ENCODE measurements around the gene MAPKBP1. TPM values are rescaled to one million over a fixed set of nuclear protein-coding genes. Genes with fewer than 3 reads are reported as not detected.
"Not testable (repeated sequence)": the region's sequence is repeated elsewhere in the genome, so short reads cannot be mapped to it uniquely, and the experiment has no call there.

MAPKBP1 gene, protein sequence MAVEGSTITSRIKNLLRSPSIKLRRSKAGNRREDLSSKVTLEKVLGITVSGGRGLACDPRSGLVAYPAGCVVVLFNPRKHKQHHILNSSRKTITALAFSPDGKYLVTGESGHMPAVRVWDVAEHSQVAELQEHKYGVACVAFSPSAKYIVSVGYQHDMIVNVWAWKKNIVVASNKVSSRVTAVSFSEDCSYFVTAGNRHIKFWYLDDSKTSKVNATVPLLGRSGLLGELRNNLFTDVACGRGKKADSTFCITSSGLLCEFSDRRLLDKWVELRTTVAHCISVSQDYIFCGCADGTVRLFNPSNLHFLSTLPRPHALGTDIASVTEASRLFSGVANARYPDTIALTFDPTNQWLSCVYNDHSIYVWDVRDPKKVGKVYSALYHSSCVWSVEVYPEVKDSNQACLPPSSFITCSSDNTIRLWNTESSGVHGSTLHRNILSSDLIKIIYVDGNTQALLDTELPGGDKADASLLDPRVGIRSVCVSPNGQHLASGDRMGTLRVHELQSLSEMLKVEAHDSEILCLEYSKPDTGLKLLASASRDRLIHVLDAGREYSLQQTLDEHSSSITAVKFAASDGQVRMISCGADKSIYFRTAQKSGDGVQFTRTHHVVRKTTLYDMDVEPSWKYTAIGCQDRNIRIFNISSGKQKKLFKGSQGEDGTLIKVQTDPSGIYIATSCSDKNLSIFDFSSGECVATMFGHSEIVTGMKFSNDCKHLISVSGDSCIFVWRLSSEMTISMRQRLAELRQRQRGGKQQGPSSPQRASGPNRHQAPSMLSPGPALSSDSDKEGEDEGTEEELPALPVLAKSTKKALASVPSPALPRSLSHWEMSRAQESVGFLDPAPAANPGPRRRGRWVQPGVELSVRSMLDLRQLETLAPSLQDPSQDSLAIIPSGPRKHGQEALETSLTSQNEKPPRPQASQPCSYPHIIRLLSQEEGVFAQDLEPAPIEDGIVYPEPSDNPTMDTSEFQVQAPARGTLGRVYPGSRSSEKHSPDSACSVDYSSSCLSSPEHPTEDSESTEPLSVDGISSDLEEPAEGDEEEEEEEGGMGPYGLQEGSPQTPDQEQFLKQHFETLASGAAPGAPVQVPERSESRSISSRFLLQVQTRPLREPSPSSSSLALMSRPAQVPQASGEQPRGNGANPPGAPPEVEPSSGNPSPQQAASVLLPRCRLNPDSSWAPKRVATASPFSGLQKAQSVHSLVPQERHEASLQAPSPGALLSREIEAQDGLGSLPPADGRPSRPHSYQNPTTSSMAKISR (N-terminal part only)
- total RNA-seq (2012; rRNA removed) = 12.9 and 13.8 TPM in 2 replicates

DNA sequence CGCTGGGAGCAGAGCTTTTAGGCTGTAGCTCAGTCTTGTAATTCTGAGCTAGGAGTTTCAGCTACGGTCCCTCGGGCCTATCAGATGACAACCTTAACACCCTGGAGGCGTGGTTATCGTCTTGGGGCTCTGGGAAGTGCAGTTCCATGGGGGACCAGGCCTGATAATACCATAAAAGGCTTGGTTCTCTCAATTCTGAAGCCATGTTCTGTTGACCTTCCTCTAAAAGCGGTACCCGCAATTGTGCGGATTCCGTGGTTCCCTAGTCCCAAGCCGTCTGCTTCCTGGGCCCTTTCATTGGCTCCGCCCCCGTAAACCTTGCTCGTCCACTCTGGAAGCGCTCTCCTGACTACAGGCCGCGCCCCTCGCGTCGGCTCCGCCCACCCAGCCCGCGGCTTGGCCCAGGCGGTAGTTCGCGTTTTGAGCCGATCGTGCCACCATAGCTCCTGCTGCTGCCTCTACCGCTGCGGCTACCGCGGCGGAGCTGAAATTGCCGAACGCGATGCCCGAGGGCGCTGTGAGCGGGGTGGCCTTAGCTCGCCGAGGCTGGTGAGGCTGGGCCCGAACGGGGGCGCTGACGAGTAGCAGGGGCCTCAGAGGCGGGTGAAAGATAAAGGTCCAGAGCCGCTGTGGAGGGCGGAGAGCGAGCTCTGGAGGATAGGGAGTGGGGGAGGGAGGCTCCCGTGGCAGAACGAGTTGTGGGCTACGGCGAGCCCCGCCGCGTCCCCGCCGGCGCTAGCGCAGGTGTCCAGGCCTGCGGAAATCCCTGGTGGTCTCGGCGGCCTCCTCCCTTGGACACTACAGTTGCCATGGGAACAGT, at the start of gene MAPKBP1:
TSS of gene MAPKBP1 (plus strand) at position 423 of the 820 bp plus-strand sequence. CDS start 792 bp downstream, outside the sequence.
- H3K9ac ChIP-seq (ENCODE audit: low read depth, low read length) = peak within 1 kb of the TSS; percentile 84
- no peaks in the 10 kb centered on the region for H3K27me3 ChIP-seq (ENCODE audit: control insufficient read depth, insufficient read depth, low read length)
- H3K36me3 ChIP-seq (ENCODE audit: insufficient read depth, low read length) = no peaks in the 10 kb centered on the region
- no peaks in the 10 kb centered on the region for H3K9me3 ChIP-seq (replicated peaks; ENCODE audit: low read length)
- H3K4me3 ChIP-seq (ENCODE audit: low read length) = peak within 1 kb of the TSS; percentile 82
- H3K4me2 ChIP-seq (ENCODE audit: low read length) = peak within 1 kb of the TSS; percentile 90
- H3K4me1 ChIP-seq (ENCODE audit: control insufficient read depth, insufficient read depth, low read length) = peaks cover 54% of the 10 kb centered on the region

DNA sequence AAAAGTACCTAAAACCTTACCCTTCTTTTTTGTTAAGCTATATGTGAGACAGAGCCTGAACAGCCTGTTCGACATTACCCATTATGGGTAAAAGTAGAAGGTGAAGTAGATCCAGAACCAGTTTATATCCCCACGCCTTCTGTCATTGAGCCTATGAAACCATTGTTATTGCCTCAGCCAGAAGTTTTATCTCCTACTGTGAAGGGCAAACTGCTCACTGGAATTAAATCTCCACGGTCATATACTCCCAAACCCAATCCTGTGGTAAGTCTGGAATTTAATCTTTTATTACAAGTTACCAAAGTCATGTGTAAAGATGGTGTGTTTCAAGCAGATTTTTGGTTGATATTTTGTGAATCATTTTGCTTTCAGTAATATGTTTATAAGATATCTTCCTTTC, 47.1 kb upstream of the MAPKBP1 start:
- no peak overlapping the region for H3K4me2 ChIP-seq (ENCODE audit: low read length)
- H3K9me3 ChIP-seq (replicated peaks; ENCODE audit: low read length) = no peaks in the 10 kb centered on the region
- H3K4me1 ChIP-seq (ENCODE audit: control insufficient read depth, insufficient read depth, low read length) = no peaks in the 10 kb centered on the region
- no peaks in the 10 kb centered on the region for H3K27me3 ChIP-seq (ENCODE audit: control insufficient read depth, insufficient read depth, low read length)
- H3K4me3 ChIP-seq (ENCODE audit: low read length) = no peak overlapping the region
- peaks cover 6% of the 10 kb centered on the region for H3K36me3 ChIP-seq (ENCODE audit: insufficient read depth, low read length)
- H3K9ac ChIP-seq (ENCODE audit: low read depth, low read length) = no peak overlapping the region

DNA sequence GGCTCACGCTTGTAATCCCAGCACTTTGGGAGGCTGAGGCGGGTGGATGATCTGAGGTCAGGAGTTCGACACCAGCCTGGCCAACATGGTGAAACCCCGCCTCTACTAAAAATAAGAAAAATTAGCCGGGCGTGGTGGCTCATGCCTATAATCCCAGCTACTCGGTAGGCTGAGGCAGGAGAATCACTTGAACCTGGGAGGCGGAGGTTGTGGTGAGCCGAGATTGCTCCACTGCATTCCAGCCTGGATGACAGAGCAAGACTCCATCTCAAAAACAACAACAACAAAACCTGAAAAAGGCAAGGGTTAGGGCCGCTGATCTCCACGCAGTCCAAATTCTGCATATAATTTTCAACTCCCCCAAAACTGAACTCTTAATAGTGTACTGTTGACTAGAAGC, 46.2 kb upstream of the MAPKBP1 start:
- not testable (repeated sequence) for H3K9ac ChIP-seq (ENCODE audit: low read depth, low read length); H3K4me2 ChIP-seq (ENCODE audit: low read length); H3K36me3 ChIP-seq (ENCODE audit: insufficient read depth, low read length); H3K9me3 ChIP-seq (replicated peaks; ENCODE audit: low read length); H3K27me3 ChIP-seq (ENCODE audit: control insufficient read depth, insufficient read depth, low read length); H3K4me3 ChIP-seq (ENCODE audit: low read length); H3K4me1 ChIP-seq (ENCODE audit: control insufficient read depth, insufficient read depth, low read length)

DNA sequence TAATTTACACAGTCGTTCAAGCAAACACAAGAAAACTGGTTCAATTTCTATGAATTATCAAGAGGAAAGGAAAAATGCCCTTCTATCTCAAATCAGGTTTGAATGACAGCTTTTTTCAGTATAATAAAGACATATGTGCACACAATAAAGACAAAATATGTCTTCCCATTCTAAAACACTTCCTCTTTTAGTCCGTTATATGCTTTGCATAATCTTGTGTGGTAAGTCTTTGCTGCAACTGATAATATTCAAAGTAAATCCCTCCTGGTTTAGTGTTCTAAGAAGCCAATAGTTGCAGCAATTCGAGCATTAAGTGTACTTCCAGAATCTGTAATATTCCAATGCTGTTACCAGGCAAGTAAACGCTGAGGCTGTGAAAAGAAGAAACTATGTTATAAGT, 43.7 kb upstream of the MAPKBP1 start:
- no peaks in the 10 kb centered on the region for H3K9me3 ChIP-seq (replicated peaks; ENCODE audit: low read length)
- H3K4me2 ChIP-seq (ENCODE audit: low read length) = no peak overlapping the region
- no peak overlapping the region for H3K9ac ChIP-seq (ENCODE audit: low read depth, low read length)
- no peaks in the 10 kb centered on the region for H3K27me3 ChIP-seq (ENCODE audit: control insufficient read depth, insufficient read depth, low read length)
- H3K36me3 ChIP-seq (ENCODE audit: insufficient read depth, low read length) = peaks cover 14% of the 10 kb centered on the region
- no peaks in the 10 kb centered on the region for H3K4me1 ChIP-seq (ENCODE audit: control insufficient read depth, insufficient read depth, low read length)
- H3K4me3 ChIP-seq (ENCODE audit: low read length) = no peak overlapping the region

DNA sequence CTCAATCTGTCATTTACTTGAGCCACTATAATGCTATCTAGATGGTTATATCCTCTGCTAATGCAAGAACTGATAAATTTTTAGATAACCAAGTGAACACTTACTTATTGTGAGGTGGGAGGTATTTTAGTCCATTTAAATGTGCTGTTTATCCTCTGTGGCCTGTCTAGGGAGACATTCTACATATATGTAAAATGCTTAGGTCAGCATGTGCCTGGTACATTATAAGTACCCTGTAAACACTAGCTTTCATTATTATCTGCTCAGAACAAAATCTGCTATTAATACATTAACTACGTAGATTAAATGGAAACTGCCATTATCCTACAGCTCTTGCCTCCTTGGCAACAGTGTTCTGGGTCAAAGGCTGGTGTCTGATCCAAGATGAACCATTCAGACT, 41.8 kb upstream of the MAPKBP1 start:
- Histone ChIP-seq H3K36me3 (ENCODE audit: insufficient read depth, low read length) (peaks cover 23% of the 10 kb centered on the region), H3K9ac (ENCODE audit: low read depth, low read length) (no peak overlapping the region), H3K4me2 (ENCODE audit: low read length) (no peak overlapping the region), H3K27me3 (ENCODE audit: control insufficient read depth, insufficient read depth, low read length) (no peaks in the 10 kb centered on the region), H3K4me1 (ENCODE audit: control insufficient read depth, insufficient read depth, low read length) (no peaks in the 10 kb centered on the region), H3K9me3 (replicated peaks; ENCODE audit: low read length) (no peaks in the 10 kb centered on the region), H3K4me3 (ENCODE audit: low read length) (no peak overlapping the region)

DNA sequence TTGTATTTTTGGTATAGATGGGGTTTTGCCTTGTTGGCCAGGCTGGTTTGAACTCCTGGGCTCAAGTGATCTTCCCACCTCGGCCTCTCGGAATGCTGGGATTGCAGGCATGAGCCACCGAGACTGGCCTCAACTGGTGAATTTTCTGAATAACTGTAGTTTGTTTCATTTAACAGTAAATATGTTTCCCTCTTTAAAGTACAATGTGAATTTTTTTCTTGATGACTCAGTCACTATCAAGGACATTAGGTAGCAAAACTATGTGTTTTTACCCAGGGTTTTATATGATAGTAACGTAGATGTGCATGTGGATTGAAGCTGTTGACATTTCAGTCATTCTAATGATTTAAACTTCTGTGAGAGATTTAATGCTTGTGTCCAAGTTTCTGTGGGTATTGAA, 40.2 kb upstream of the MAPKBP1 start:
- Histone ChIP-seq H3K9ac (ENCODE audit: low read depth, low read length) (no peak overlapping the region), H3K36me3 (ENCODE audit: insufficient read depth, low read length) (peaks cover 26% of the 10 kb centered on the region), H3K4me1 (ENCODE audit: control insufficient read depth, insufficient read depth, low read length) (no peaks in the 10 kb centered on the region), H3K9me3 (replicated peaks; ENCODE audit: low read length) (no peaks in the 10 kb centered on the region), H3K27me3 (ENCODE audit: control insufficient read depth, insufficient read depth, low read length) (no peaks in the 10 kb centered on the region), H3K4me3 (ENCODE audit: low read length) (no peak overlapping the region), H3K4me2 (ENCODE audit: low read length) (no peak overlapping the region)

DNA sequence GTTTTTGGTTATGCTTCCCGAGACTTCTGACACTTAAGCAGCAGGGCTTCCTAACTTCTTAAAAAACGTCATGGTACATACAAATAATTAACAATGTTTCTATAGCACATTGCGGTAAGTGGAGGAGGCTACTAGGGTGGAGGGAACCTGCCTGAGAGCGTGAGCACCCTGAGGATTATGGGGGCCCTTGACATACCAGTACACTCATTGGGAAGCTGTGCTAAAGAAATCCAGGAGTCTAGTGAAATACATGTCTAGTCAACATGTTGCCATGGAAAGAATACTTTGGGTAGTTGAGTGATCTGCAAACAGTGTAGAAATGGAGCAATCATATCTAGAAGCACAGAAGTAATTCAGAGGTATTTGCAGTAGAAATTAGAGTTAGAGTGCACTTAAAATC, 39.2 kb upstream of the MAPKBP1 start:
- Histone ChIP-seq H3K9ac (ENCODE audit: low read depth, low read length) (no peak overlapping the region), H3K4me1 (ENCODE audit: control insufficient read depth, insufficient read depth, low read length) (no peaks in the 10 kb centered on the region), H3K4me2 (ENCODE audit: low read length) (no peak overlapping the region), H3K9me3 (replicated peaks; ENCODE audit: low read length) (no peaks in the 10 kb centered on the region), H3K4me3 (ENCODE audit: low read length) (no peak overlapping the region), H3K27me3 (ENCODE audit: control insufficient read depth, insufficient read depth, low read length) (no peaks in the 10 kb centered on the region), H3K36me3 (ENCODE audit: insufficient read depth, low read length) (peaks cover 25% of the 10 kb centered on the region)

DNA sequence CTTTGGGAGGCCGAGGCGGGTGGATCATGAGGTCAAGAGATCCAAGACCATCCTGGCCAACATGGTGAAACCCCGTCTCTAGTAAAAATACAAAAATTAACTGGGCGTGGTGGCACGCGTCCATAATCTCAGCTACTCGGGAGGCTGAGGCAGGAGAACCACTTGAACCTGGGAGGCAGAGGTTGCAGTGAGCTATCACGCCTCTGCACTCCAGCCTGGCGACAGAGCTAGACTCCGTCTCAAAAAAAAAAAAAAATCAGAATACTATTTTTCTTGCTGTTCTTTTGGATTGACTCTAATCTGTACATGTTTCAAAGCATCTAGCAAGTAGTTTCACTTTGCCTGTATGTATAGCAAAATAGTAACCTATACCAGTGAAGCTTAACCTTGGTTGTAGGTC, 38.8 kb upstream of the MAPKBP1 start:
- not testable (repeated sequence) for H3K9me3 ChIP-seq (replicated peaks; ENCODE audit: low read length); H3K27me3 ChIP-seq (ENCODE audit: control insufficient read depth, insufficient read depth, low read length); H3K4me2 ChIP-seq (ENCODE audit: low read length); H3K9ac ChIP-seq (ENCODE audit: low read depth, low read length); H3K4me1 ChIP-seq (ENCODE audit: control insufficient read depth, insufficient read depth, low read length); H3K4me3 ChIP-seq (ENCODE audit: low read length)
- H3K36me3 ChIP-seq (ENCODE audit: insufficient read depth, low read length) = peaks cover 27% of the 10 kb centered on the region

DNA sequence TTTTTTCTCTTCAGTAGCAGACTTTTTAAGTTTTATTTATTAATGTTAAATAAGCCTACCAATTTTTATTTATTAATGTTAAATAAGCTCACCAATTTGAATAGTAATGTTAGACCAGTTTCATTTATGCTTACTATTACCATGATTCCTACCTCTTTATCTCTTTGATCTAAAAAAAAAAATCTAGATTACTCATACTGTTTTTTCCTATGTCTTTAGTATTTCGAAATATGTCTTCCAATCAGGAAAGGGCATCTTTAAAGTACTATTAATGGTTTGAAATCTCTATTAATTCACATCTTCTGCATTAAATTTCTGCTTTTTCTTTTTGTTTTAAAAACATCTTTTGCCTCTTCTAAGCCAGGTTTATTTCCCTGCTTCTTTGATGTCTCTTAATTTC, 27.5 kb upstream of the MAPKBP1 start:
- Histone ChIP-seq H3K4me2 (ENCODE audit: low read length) (no peak overlapping the region), H3K27me3 (ENCODE audit: control insufficient read depth, insufficient read depth, low read length) (no peaks in the 10 kb centered on the region), H3K4me1 (ENCODE audit: control insufficient read depth, insufficient read depth, low read length) (no peaks in the 10 kb centered on the region), H3K4me3 (ENCODE audit: low read length) (no peak overlapping the region), H3K9me3 (replicated peaks; ENCODE audit: low read length) (no peaks in the 10 kb centered on the region), H3K9ac (ENCODE audit: low read depth, low read length) (no peak overlapping the region), H3K36me3 (ENCODE audit: insufficient read depth, low read length) (peaks cover 23% of the 10 kb centered on the region)

DNA sequence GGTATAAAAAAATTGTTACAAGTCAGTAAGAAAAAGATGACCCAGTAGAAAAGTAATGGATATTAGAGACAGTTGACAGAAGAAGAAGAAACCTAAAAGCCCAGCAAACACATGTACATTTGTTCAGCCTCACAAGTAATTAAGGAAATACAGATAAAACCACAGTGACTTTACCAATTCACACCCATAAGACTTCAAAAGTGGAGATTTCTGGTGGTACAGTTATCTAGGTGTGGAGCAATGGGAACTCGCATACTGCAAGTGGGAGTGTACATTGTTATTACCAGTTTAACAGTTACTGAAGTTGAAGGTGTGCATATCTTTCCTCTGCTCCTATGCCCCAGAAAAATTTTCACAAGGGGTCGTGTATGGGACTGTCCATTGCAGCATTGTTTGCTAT, 18.1 kb upstream of the MAPKBP1 start:
- Histone ChIP-seq H3K4me1 (ENCODE audit: control insufficient read depth, insufficient read depth, low read length) (no peaks in the 10 kb centered on the region), H3K27me3 (ENCODE audit: control insufficient read depth, insufficient read depth, low read length) (no peaks in the 10 kb centered on the region), H3K9ac (ENCODE audit: low read depth, low read length) (no peak overlapping the region), H3K4me3 (ENCODE audit: low read length) (no peak overlapping the region), H3K4me2 (ENCODE audit: low read length) (no peak overlapping the region), H3K9me3 (replicated peaks; ENCODE audit: low read length) (no peaks in the 10 kb centered on the region), H3K36me3 (ENCODE audit: insufficient read depth, low read length) (peaks cover 22% of the 10 kb centered on the region)
